NCI-H748 (cell line): ENCODE results near the gene CST8.

ENCODE experiments used
- DNase-seq: peaks from one replicate; lab custom pipeline; 2025; ENCODE audit not compliant: unreplicated experiment; lab: John Stamatoyannopoulos, UW

The CST8 gene

GRCh38 chr20:23475395-23475794 lies 15.5 kb upstream of the CST8 start:
- no peak for DNase-seq

DNA sequence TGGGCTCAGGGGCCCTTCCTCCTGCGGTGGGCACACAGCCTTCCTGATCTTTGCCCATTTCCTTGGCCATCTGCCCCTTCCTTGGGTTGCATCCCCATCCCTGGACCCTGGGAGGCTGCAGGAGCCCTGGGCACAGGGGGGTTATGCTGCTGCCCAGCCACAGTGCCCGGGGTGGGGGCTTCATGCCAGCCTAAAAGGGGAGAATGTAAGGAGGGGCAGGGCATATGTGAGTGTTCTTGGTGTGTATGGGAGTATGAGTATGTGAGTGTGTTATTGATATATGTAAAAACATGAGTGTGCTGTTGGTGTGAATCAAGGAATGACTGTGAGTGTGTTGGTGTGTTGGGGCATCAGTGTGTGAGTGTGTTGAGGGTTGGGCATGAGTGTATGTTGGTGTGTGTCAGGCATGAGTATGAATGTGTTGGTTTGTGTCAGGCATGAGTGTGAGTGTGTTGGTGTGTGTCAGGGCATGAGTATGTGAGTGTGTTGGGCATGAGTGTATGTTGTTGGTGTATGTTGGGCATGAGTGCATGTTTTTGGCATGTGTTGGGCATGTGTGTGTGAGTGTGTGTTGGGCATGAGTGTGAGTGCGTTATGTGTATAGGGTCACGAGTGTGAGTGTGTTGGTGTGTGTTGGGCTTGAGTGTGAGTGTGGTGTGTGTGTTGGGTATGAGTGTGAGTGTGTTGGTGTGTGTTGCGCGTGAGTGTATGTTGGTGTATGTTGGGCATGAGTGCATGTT lies 14.7 kb upstream of the CST8 start:
- DNase-seq, result no peak

- no peak for DNase-seq
These were observed 13.7 kb upstream of the CST8 start for GRCh38 chr20:23477223-23477622.

DNA sequence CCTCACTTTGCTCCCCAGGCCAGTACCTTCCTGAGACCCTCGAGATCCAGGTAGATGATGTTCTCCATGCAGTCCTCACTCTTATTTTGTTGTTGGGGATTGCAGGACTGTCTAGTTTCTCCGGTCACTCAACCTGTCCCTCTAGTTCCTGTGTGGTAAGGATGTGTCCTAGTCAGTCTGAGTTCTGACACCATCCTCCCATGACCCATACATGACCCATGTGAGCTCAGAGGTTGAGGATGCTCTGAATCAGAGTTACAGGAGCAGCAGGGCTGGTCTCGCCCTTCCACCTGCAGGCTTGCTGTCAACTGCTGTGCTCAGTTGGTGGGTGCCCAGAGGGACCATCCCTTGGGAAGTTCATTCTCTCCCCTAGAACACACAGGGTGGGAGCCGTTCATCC lies 11.9 kb upstream of the CST8 start:
- DNase-seq, result no peak

DNA sequence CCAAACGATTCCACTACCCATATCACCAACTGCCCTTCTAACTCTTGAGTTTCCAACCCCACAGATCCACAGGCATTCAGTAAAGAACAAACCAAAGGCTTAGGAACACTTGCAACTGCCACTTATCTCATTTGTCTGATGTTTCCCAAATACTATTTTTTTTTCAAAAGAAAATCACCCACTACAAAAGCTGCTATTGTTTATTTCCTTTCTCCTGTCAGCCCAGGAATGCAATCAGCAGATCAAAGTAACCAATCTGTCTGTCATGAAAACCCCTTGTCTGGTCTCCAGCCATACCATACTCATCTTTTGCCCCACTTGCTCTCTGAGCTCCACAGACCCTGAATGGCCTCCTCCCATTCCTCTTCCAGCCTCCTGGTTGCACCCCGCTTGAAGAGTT lies 8.8 kb upstream of the CST8 start:
- no peak for DNase-seq

- no peak for DNase-seq
These were observed 6.8 kb upstream of the CST8 start for GRCh38 chr20:23484081-23484480.

DNA sequence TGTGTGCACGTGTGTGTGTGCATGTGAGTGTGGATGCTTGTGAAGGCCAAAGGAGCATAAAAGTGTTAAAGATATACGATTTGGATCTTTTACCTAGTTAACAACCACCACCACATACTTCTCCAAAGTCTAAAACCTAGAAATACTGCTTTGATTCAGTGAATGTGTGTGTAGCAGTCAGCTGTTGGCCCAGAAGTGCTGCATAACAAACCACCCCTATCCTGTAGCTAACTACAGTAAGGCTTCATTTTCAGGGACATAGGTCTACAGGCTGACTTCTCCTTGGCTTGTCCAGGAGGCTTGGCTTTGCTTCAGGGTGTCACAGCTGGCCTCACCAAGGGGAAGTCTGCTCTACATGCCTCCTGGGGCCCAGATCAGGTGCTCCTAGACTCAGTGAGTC lies 2.4 kb upstream of the CST8 start:
- DNase-seq, result no peak

DNA sequence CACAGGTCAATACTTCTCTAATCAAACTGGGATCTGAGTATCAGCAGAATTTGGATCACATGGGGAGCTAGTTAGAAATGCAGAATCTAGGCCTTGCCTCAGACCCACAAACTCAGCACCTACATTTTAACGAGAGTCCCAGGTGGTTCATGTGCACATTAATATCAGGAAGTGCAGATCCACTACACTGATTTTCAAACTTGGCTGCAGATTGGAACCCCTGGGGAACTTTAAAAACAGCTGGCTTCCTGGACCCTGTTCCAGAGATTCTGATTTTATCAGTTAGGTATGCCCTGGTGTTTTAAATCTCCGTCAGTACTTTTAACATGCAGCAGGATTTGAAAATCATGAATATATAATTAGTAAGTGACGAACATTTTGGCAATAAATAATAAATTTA lies 1.9 kb upstream of the CST8 start:
- DNase-seq, result no peak

DNA sequence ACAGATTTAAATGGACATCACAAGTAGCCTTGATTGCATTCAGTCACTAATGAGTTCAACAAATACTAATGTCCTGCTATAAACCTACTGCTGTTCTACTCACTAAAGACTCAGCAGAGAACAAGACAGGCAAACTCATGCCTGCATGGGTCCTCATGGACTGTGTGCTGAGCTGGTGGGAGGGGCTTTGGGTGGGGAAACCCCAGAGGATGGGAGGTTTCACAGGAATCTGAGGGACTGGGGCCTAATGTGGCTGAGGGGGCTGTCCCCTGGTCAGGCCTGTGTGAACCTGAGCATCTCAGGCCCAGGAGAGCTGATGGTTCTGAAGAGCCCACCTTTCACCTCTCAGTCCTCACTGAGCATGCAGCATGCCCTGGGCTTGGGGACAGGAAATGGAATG lies 1.4 kb downstream of the CST8 start:
- DNase-seq, result no peak

DNA sequence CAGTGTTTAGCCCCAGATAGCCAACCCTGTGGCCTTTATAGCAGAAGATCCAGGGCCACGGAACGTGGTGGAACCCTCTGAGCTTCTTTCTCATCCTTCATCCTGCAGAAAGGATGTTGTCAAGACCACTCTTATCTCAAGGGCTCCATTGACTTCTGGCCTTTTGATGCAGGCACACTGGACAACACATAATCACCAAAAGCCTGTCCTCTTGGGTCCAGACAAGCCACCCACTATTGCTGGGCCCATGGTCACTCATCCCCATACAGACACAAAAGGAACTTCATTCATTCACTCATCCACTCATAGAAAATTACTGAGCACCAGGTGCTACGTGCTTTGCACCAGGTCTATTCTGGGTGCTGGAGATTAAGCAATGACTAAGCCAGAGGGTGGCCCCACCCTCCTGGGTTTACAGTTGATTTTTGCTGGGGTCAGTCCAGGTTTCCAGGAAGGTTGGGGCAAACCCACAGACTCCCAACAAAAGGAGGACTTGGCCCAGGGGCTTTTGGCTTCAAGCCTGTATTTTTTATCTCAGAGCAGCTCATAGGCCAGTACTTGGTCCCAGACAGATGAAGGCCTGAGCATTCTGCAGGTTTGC lies 2.4 kb downstream of the CST8 start:
- DNase-seq, result no peak

GRCh38 chr20:23497536-23497935 lies 6.6 kb downstream of the CST8 start:
- no peak for DNase-seq

GRCh38 chr20:23501926-23502325 lies 11.0 kb downstream of the CST8 start:
- no peak for DNase-seq

DNA sequence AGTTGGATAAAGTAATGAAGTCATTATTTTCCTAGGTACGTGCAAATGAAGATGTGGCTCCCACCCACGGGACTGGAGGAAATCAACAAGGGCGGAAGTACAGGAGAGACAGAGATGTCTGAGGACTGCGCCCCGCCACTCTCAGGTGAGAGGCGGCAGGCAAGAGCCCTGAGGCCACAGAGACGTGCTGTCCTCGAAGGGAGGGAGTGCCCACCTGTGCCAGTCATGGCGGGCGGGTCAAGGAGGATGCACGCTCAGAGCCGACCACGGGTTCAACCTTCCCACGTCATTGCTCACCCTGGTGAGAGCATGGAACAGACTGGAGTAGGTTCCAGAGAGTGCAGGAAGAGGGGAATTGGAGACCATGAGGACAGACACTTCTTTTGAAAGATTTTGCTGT lies 12.7 kb downstream of the CST8 start:
- DNase-seq, result peak; percentile 64

GRCh38 chr20:23507346-23507745 lies 16.4 kb downstream of the CST8 start:
- DNase-seq, result peak; percentile 25

DNA sequence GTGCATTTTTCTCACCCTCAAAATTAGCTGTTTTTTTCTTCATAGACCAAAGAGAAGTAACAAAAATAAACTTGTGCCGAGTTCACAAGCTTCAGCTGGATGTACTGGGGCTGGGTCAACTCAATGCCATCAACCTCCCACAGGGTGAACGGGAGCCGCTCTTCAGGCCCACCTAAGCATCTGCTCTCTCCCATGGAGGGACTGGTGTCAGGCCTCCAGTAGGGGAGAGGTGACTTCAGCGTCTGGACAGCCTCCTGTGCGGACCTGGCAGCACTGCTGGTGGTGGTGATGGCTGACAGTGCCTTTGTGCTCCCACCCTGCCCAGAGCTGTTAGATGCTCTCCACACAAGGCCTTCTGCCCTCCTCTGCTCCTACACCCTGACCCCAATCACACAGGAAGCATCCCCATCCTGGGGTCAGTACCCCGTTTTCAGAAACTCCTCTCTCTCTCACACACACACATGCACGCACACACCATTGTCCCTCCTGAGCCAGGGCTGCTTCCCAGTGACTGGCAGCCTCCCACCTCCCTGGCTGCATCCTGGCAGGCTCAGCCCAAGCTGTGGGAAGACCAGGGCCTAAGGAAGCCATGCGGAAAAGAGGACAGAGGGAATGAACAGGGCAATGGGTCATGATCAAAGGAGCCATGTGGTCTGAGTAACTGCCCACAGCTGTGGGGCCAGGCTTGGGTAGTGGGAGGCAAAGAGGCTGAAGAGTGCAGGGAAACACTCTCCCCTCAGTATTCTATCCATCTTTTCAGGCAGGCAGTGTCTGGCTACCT lies 17.7 kb downstream of the CST8 start:
- DNase-seq, result no peak

GRCh38 chr20:23509247-23509913 lies 18.5 kb downstream of the CST8 start:
- DNase-seq, result no peak

DNA sequence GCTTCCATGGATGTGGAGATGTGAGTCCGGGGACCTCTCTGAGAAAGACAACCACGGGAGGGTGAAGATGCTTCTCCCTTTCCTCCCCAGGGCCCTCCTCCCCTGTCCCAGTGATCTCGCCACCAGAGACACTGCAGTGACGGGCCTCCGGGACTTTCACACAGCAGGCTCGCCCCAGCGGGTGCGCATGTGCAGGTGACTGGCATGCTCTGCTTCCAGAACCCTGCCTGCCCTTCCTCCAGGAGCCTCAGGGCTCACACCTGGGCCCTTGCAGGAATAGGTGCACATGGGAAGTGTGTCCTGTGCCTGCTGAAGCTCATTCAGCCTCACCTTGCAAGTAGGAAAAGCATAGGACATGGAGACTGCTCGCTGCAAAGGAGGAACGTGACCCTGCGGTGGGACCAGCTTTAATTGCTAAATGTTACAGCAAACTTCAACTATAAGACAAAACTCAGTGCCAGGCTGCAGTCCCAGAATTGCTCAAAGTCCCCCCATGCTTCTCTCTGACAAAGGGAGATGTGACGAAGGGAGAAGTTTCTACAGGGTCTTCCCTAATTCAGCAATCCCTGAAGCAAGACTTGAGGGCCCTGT lies 19.2 kb downstream of the CST8 start:
- no peak for DNase-seq

DNA sequence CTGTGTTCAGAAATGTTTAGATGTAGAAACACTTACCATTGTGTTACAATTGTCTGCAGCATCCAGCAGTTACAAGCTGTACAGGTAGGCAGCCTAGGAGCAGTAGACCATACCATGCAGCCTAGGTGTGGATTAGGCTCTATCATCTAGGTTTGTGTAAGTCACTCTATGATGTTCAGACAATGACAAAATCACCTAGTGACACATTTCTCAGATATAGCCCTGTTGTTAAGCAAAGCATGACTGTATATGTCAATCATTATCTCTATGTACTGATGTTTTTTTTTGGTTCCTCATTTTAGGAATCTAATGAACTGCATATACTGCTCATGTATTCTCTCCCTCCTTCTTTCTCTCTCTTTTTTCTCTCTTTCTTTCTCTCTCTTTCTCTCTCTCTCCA lies 22.2 kb downstream of the CST8 start:
- DNase-seq, result no peak

DNA sequence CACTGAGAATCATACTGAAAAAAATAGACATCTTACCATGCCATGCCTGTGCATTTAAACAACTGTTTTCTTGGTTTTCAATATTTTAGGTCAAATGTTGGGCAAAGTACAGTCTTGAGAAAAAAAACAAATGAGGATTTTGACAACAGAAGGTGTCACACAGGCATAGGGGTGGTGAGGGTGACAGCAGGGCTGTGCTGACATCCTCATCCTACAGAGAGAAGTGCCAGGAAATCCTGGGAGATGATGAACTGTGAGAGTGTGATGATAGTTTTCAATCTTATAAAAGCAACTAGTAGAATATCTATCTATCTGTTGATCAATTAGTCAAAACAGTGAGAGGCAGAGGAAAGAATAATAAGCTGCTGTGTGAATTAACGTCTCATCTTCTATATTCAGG lies 23.9 kb downstream of the CST8 start:
- DNase-seq, result no peak

DNA sequence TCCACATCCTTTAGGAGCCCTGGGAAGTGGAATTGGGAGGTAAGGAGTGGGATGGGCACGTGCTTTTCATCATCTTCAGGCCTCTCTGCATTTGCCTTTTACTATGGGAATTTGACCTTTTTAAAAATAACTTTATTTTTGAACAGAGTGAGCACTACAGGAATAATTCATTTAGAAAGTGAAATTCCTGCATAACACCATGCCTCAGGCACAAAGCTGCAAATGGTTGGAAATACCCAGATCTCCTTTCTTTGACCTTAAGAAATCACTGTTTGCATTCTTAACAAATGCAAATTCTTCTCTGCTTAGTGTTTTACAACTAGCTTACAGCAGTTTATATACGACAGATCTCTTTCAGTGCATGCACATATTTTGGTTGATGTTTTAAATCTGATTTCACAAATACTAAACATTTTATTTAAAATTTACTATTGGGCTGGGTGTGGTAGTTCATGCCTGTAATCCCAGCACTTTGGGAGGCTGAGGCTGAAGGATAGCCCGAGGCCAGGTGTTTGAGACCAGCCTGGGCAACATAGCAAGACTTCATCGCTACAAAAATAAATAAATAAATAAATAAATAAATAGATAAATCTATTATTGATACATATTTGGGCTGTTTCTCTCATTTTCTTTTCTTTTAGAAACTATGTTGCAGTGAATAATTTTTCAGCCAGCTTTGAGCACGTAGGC lies 24.5 kb downstream of the CST8 start:
- DNase-seq, result no peak

DNA sequence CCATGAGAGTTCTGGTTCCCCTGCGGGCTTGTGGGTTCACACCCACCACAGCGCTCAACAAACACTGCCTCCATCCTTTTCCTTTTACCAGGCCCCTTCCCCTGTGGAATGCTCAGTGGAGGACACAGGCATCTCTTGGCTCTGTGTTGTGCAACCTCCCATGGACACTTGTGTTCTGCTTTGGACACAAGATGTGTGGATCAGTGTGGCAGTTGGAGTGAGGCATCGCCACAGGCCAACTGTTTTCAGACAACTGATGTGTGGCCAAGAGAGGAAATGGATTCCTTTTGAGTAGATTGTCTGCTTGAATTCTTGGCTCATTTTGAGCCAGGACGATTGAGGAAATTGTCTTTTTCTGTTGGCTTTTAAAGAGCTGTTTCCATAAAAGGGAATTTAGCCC lies 26.8 kb downstream of the CST8 start:
- DNase-seq, result no peak
